PC-9 (cell line): ENCODE measurements around the gene POMT2. TPM values are rescaled to one million over a fixed set of nuclear protein-coding genes. Genes with fewer than 3 reads are reported as not detected.
A peak's percentile ranks its signal among the peaks of the same experiment; 100 is the strongest.

Experiments used
- BruUV-seq: library from RNA; stranded (reverse); fragments of 400-500 nt; replicated peaks from 2 replicates; lab custom pipeline; 2021; lab: Mats Ljungman, UMichigan
- CTCF ChIA-PET: fragments of 300-600 bp; sonication (Branson Sonifier 250); formaldehyde crosslinking; loops from one replicate; lab custom pipeline; 2022; ENCODE audit warnings: antibody characterized with exemption; lab: Charles Lee
- POLR2A ChIA-PET: fragments of 300-600 bp; sonication (Branson Sonifier 250); formaldehyde crosslinking; loops from one replicate; lab custom pipeline; 2022; ENCODE audit warnings: antibody characterized with exemption; ENCODE audit not compliant: unreplicated experiment; lab: Charles Lee
- DNase-seq, 2 experiments: peaks; one replicate each; pipeline versions ENCODE4 v3.0.0 to v3.0.0-alpha.2; 2015 to 2022; ENCODE audit warnings: mixed read lengths in 1 of 2
- H2AFZ ChIP-seq: fragments of 200-600 bp; sonication (generic); 2 replicates; pipeline ENCODE4 v1.8.1; 2017; ENCODE audit warnings: antibody characterized with exemption
- H3F3A ChIP-seq: fragments of 200-600 bp; sonication (generic); 2 replicates; pipeline ENCODE4 v1.8.1; 2017; ENCODE audit warnings: antibody characterized with exemption, mild to moderate bottlenecking, low read depth; ENCODE audit not compliant: insufficient read depth
- H3K27ac ChIP-seq: fragments of 200-600 bp; sonication (generic); 2 replicates; pipeline ENCODE4 v1.6.1; 2016; ENCODE audit warnings: mixed run types
- H3K27me3 ChIP-seq: fragments of 200-600 bp; sonication (generic); 2 replicates; pipeline ENCODE4 v1.6.1; 2016; ENCODE audit warnings: low read depth, mixed run types; ENCODE audit not compliant: insufficient read depth
- H3K36me3 ChIP-seq: fragments of 200-600 bp; sonication (generic); 2 replicates; pipeline ENCODE4 v1.6.1; 2016; ENCODE audit warnings: low read depth, mixed run types
- H3K4me1 ChIP-seq: fragments of 200-600 bp; sonication (generic); replicated peaks from 2 replicates; pipeline ENCODE4 v1.6.1; 2016; ENCODE audit warnings: mixed run types; ENCODE audit not compliant: insufficient read depth
- H3K4me2 ChIP-seq: fragments of 200-600 bp; sonication (generic); 2 replicates; pipeline ENCODE4 v1.6.1; 2017; ENCODE audit warnings: mixed run types
- H3K4me3 ChIP-seq: fragments of 200-600 bp; sonication (generic); 2 replicates; pipeline ENCODE4 v1.6.1; 2016; ENCODE audit warnings: mixed run types
- H3K79me2 ChIP-seq: fragments of 200-600 bp; sonication (generic); 2 replicates; pipeline ENCODE4 v1.6.1; 2017; ENCODE audit warnings: low read depth, mixed run types
- H3K9me2 ChIP-seq: fragments of 200-600 bp; sonication (generic); 2 replicates; pipeline ENCODE4 v1.8.1; 2017; ENCODE audit warnings: mild to moderate bottlenecking; ENCODE audit not compliant: insufficient read depth
- H3K9me3 ChIP-seq: fragments of 200-600 bp; sonication (generic); 2 replicates; pipeline ENCODE4 v1.8.1; 2016; ENCODE audit warnings: low read depth; ENCODE audit not compliant: insufficient read depth
- H4K20me1 ChIP-seq: fragments of 200-600 bp; sonication (generic); 2 replicates; pipeline ENCODE4 v1.8.1; 2017; ENCODE audit not compliant: insufficient read depth
- EZH2 ChIP-seq: fragments of 200-600 bp; sonication (generic); IDR thresholded peaks from 2 replicates; pipeline ENCODE4 v1.8.0; 2017; ENCODE audit warnings: antibody characterized with exemption, low read depth
- intact Hi-C: fragments of 100-400 bp; cut with micrococcal nuclease; formaldehyde crosslinking; loops from one replicate; pipeline ENCODE4 v1.10.0; 2022; ENCODE audit not compliant: unreplicated experiment
- total RNA-seq: library from RNA; stranded (reverse); gene quantifications from 2 replicates; pipeline ENCODE4 v1.2.3, GENCODE V29; 2021
- TF ChIP-seq, protein P1 (sequence below): fragments of 200-600 bp; sonication (generic); conservative IDR thresholded peaks from 2 replicates; pipeline ENCODE4 v1.6.1; 2017; ENCODE audit warnings: mixed run types, antibody characterized with exemption, mild to moderate bottlenecking, moderate library complexity

The POMT2 gene
- total RNA-seq, 1 experiment from 2014 or later = 96.5 TPM

DNA sequence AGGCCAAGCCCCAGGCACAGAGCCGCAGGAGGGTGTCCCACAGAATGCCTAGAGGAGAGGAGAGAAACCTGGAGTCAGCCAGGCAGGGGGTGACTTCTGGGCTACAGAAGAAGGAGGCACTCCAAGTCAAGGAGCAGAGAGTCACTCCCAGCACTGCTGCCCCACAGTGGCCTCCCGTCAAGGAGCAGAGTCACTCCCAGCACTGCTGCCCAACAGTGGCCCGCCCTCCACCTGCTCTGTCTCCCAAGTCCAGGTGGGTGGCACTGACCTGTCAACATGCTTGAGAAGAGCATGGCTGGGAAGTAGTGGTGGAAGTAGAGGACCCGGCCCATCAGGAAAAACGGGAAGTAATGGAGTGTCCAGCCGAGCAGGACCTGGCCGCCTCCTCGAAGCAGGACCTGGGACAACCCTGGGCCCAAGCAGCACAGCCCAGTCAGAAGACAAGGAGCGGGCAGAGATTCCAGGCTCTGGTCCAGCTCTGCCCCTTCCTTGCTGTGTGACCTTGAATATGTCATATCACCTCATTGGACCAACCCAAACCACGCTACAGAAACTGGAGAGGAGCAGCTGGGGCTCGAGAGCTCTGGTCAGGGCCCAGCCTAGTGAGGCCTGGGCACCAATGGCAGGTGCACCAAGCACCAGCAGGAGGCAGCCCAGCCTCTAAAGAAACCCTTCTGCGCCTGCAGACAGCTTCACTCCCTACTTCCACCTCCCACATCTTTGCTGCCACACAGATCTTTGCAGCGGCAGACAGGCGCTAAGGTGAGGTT, 42.0 kb downstream of the POMT2 start:
- Histone ChIP-seq H3K9me2 (no peaks in the 10 kb centered on the region), H4K20me1 (no peaks in the 10 kb centered on the region), H2AFZ (no peak overlapping the region), H3K4me2 (no peak overlapping the region), H3K36me3 (peaks cover 11% of the 10 kb centered on the region; the same call in 1 of the 2 replicates), H3K4me3 (no peak overlapping the region), H3K4me1 (no peaks in the 10 kb centered on the region), H3F3A (no peaks in the 10 kb centered on the region), H3K27me3 (no peaks in the 10 kb centered on the region), H3K9me3 (no peaks in the 10 kb centered on the region), H3K27ac (no peak overlapping the region), H3K79me2 (no peaks in the 10 kb centered on the region)
- DNase-seq = no peak
- BruUV-seq = no TSS peak
- CTCF ChIA-PET = no interaction called here
- POLR2A ChIA-PET = no interaction called here
- intact Hi-C loops = no loop called here
- TF ChIP-seq EZH2 = no peak
- TF ChIP-seq, protein P1, sequence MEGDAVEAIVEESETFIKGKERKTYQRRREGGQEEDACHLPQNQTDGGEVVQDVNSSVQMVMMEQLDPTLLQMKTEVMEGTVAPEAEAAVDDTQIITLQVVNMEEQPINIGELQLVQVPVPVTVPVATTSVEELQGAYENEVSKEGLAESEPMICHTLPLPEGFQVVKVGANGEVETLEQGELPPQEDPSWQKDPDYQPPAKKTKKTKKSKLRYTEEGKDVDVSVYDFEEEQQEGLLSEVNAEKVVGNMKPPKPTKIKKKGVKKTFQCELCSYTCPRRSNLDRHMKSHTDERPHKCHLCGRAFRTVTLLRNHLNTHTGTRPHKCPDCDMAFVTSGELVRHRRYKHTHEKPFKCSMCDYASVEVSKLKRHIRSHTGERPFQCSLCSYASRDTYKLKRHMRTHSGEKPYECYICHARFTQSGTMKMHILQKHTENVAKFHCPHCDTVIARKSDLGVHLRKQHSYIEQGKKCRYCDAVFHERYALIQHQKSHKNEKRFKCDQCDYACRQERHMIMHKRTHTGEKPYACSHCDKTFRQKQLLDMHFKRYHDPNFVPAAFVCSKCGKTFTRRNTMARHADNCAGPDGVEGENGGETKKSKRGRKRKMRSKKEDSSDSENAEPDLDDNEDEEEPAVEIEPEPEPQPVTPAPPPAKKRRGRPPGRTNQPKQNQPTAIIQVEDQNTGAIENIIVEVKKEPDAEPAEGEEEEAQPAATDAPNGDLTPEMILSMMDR = 0 out of 2 replicates have a peak, but pooled peaks have one; percentile 31

- no peaks in the 10 kb centered on the region for H3K9me2 ChIP-seq
- CTCF ChIA-PET = interaction anchor here (0.5 kb wide), 1 partner anchor 252 kb away, joined by 15 read pairs; no protein-coding TSS in a partner anchor
- H3K36me3 ChIP-seq = peaks cover 3% of the 10 kb centered on the region; the same call in 1 of the 2 replicates
- no peak for DNase-seq
- intact Hi-C loops = no loop called here
- H3F3A ChIP-seq = no peaks in the 10 kb centered on the region
- no TSS peak for BruUV-seq
- no peak overlapping the region for H3K4me2 ChIP-seq
- TF ChIP-seq, protein P1 = no peak
- no peak for TF ChIP-seq EZH2
- no peak overlapping the region for H2AFZ ChIP-seq
- H3K4me1 ChIP-seq = no peaks in the 10 kb centered on the region
- no peaks in the 10 kb centered on the region for H3K79me2 ChIP-seq
- no peaks in the 10 kb centered on the region for H4K20me1 ChIP-seq
- no peaks in the 10 kb centered on the region for H3K27me3 ChIP-seq
- no peaks in the 10 kb centered on the region for H3K9me3 ChIP-seq
- no peak overlapping the region for H3K27ac ChIP-seq
- no peak overlapping the region for H3K4me3 ChIP-seq
- POLR2A ChIA-PET = no interaction called here
Observed at GRCh38 chr14:77276959-77277358, 43.7 kb downstream of the POMT2 start.

DNA sequence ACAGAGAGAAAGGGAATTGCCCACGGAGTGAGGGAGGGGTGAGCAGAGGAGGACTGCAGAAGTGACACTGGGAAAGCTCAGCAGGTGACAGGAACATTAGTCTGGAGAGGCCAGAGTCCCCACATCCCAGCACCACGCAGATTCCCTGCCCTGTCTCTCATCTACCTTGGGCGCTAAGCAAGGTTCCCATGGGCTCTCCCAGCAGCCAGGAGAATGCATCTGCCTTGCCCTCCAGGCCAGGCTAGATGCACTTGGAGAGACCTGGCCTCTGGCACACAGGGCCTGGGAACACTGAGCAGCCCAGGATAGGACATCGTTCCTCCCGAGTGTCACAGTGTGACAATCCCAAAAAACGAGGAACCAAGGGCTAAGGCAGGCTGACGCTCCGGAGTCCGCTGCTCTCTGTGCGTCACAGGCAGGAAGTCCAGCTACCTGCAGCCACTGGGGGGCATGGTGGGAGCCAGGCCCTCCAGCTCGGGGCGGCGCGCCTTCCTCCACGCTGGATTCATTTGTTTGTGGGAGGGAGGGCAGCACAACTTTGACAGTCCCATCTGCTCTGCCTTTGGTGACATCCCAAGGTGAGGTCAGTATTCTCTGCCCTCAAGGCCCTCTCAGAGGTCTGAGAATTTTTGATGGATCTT, 44.3 kb downstream of the POMT2 start:
- Histone ChIP-seq H3F3A (no peaks in the 10 kb centered on the region), H3K4me2 (no peak overlapping the region), H3K27ac (no peak overlapping the region), H3K9me3 (no peaks in the 10 kb centered on the region), H3K4me1 (no peaks in the 10 kb centered on the region), H3K4me3 (no peak overlapping the region), H4K20me1 (no peaks in the 10 kb centered on the region), H3K27me3 (no peaks in the 10 kb centered on the region), H3K9me2 (no peaks in the 10 kb centered on the region), H2AFZ (no peak overlapping the region), H3K36me3 (peaks cover 3% of the 10 kb centered on the region; the same call in 1 of the 2 replicates), H3K79me2 (no peaks in the 10 kb centered on the region)
- ChIA-PET CTCF (interaction anchor here (0.5 kb wide), 1 partner anchor 252 kb away, joined by 15 read pairs; no protein-coding TSS in a partner anchor), POLR2A (no interaction called here)
- no peak for DNase-seq
- intact Hi-C loops = no loop called here
- TF ChIP-seq, protein P1 = no peak
- TF ChIP-seq EZH2 = no peak
- no TSS peak for BruUV-seq
